Progenitor cell of endocrine pancreas (in vitro differentiated cells): ENCODE measurements around the gene KRTAP10-6. TPM values are rescaled to one million over a fixed set of nuclear protein-coding genes. Genes with fewer than 3 reads are reported as not detected.
"Not testable (repeated sequence)": the region's sequence is repeated elsewhere in the genome, so short reads cannot be mapped to it uniquely, and the experiment has no call there.

Experiments used
- DNase-seq: peaks from one replicate; pipeline ENCODE4 v3.0.0; 2021; ENCODE audit warnings: low spot score; ENCODE audit not compliant: unreplicated experiment
- H3K27ac Mint-ChIP-seq: 2 replicates; pipeline ENCODE4 v1.8.0; 2021; ENCODE audit warnings: mild to moderate bottlenecking, moderate library complexity, mixed read lengths
- H3K27me3 Mint-ChIP-seq: 2 replicates; pipeline ENCODE4 v1.8.0; 2021; ENCODE audit warnings: mixed read lengths
- H3K36me3 Mint-ChIP-seq: 2 replicates; pipeline ENCODE4 v1.8.0; 2022; ENCODE audit warnings: mixed read lengths; ENCODE audit not compliant: insufficient read depth
- H3K4me1 Mint-ChIP-seq: 2 replicates; pipeline ENCODE4 v1.8.0; 2021; ENCODE audit warnings: low read depth, mixed read lengths
- H3K4me3 Mint-ChIP-seq: 2 replicates; pipeline ENCODE4 v1.8.0; 2021; ENCODE audit warnings: low read depth, mild to moderate bottlenecking, moderate library complexity, mixed read lengths
- H3K9me3 Mint-ChIP-seq: 2 replicates; pipeline ENCODE4 v1.8.0; 2021; ENCODE audit warnings: low read depth, mixed read lengths
- CTCF ChIP-seq: fragments of 200-600 bp; sonication (generic); IDR thresholded peaks from one replicate; pipeline ENCODE4 v1.5.0; 2021; ENCODE audit warnings: antibody characterized with exemption, mild to moderate bottlenecking; ENCODE audit not compliant: unreplicated experiment
- total RNA-seq: library from RNA; stranded (reverse); gene quantifications from 2 replicates; pipeline ENCODE4 v1.2.1, GENCODE V29; 2021

Gene KRTAP10-6
- total RNA-seq, 1 donor from 2014 or later: not detected

- Mint-ChIP-seq H3K27ac (no peak within 1 kb of the TSS), H3K4me3 (no peak within 1 kb of the TSS), H3K4me1 (no peaks in the 10 kb centered on the region), H3K36me3 (no peaks in the 10 kb centered on the region), H3K27me3 (peaks cover 6% of the 10 kb centered on the region), H3K9me3 (peaks cover 7% of the 10 kb centered on the region)
- DNase-seq: no peak
- TF ChIP-seq CTCF: no peak
Observed at GRCh38 chr21:44637018-44637850, 44.9 kb upstream of the KRTAP10-6 start, which contains the start of gene KRTAP10-10. TSS of gene KRTAP10-10 (plus strand) at chr21:44637356. CDS start at chr21:44637418, 62 bp downstream.

- no peak for TF ChIP-seq CTCF
- Mint-ChIP-seq H3K4me3 (no peak overlapping the region), H3K36me3 (no peaks in the 10 kb centered on the region), H3K27ac (no peak overlapping the region), H3K4me1 (no peaks in the 10 kb centered on the region), H3K9me3 (peaks cover 11% of the 10 kb centered on the region), H3K27me3 (peaks cover 5% of the 10 kb centered on the region)
- DNase-seq: no peak
Observed at GRCh38 chr21:44636209-44637017, 44.1 kb upstream of the KRTAP10-6 start.

GRCh38 chr21:44632067-44632466, 39.8 kb upstream of the KRTAP10-6 start:
- no peaks in the 10 kb centered on the region for H3K36me3 Mint-ChIP-seq
- peaks cover 13% of the 10 kb centered on the region for H3K9me3 Mint-ChIP-seq
- no peak overlapping the region for H3K4me3 Mint-ChIP-seq
- no peaks in the 10 kb centered on the region for H3K4me1 Mint-ChIP-seq
- DNase-seq: no peak
- H3K27me3 Mint-ChIP-seq: no peaks in the 10 kb centered on the region
- no peak for TF ChIP-seq CTCF
- no peak overlapping the region for H3K27ac Mint-ChIP-seq

GRCh38 chr21:44630440-44630839, 38.1 kb upstream of the KRTAP10-6 start:
- Mint-ChIP-seq H3K4me1 (no peaks in the 10 kb centered on the region), H3K27me3 (no peaks in the 10 kb centered on the region), H3K36me3 (no peaks in the 10 kb centered on the region), H3K4me3 (no peak overlapping the region), H3K27ac (no peak overlapping the region), H3K9me3 (peaks cover 13% of the 10 kb centered on the region)
- TF ChIP-seq CTCF: no peak
- no peak for DNase-seq

GRCh38 chr21:44628707-44629391, 36.5 kb upstream of the KRTAP10-6 start:
- Mint-ChIP-seq H3K27me3 (no peaks in the 10 kb centered on the region), H3K9me3 (peaks cover 25% of the 10 kb centered on the region), H3K4me1 (no peaks in the 10 kb centered on the region), H3K27ac (no peak overlapping the region), H3K4me3 (no peak overlapping the region), H3K36me3 (no peaks in the 10 kb centered on the region)
- no peak for TF ChIP-seq CTCF
- no peak for DNase-seq

- not testable (repeated sequence) for H3K27ac Mint-ChIP-seq, H3K4me1 Mint-ChIP-seq, H3K4me3 Mint-ChIP-seq, DNase-seq, H3K27me3 Mint-ChIP-seq, H3K36me3 Mint-ChIP-seq
- peaks cover 34% of the 10 kb centered on the region for H3K9me3 Mint-ChIP-seq
Observed at GRCh38 chr21:44627831-44628233, 35.5 kb upstream of the KRTAP10-6 start.

GRCh38 chr21:44627181-44627822, 35.0 kb upstream of the KRTAP10-6 start:
- H3K4me3 Mint-ChIP-seq, H3K4me1 Mint-ChIP-seq, H3K27me3 Mint-ChIP-seq, H3K36me3 Mint-ChIP-seq, DNase-seq, H3K27ac Mint-ChIP-seq: not testable (repeated sequence)
- H3K9me3 Mint-ChIP-seq: peaks cover 40% of the 10 kb centered on the region
